Measurements from ENCODE around the gene AGBL1.

AGBL1 gene

DNA sequence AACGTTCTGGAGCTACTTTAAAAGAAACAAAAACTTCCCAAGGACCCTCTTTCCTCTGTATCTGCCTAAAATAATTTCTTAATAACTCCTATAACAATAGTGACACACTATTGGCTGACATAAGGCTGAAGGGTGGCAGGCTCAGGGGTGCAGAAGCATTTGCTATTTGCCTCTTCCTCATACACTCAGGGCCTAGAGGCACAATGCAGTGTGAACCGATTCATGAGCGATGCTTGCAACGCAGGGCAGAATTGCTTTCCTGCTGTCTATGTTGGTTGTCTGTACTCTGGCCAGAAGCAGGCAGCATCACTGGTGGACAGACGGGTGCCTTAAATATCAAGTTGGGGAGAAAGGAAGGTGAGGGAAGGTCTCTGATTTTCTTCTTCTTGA, 157.4 kb downstream of the AGBL1 start:
- DNase-seq (ENCODE audit: low spot score) = no peak

DNA sequence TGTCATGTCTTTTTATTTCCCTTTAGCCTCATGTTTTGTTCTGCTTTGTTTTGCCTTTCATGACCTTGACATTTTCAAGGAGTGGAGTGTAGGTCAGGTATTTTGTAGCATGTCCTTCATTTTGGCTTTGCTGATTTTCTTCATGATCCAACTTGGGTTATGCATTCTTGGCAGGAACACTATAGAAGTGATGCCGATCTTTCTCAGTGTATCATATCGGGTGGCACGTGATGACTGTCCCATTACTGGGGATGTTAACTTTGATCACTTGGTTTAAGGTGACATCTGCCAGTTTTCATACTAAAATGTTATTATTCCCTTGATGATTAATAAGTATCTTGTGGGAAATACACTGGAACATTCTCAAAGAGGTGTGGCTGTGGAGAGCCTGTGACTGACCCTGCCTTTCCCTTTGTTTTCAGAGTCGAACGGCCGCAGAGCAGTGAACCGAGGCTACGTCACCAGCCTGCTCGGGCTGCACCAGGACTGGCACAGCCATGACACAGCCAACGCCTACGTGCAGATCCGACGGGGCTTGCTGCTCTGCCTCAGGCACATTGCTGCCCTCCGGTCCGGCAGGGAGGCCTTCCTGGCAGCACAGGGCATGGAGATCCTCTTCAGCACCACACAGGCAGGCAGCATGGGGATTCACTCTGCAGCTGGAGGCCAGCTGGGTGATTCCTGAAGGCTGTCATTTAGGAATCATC, 167.7 kb downstream of the AGBL1 start:
- no peak for DNase-seq (ENCODE audit: low spot score)

DNA sequence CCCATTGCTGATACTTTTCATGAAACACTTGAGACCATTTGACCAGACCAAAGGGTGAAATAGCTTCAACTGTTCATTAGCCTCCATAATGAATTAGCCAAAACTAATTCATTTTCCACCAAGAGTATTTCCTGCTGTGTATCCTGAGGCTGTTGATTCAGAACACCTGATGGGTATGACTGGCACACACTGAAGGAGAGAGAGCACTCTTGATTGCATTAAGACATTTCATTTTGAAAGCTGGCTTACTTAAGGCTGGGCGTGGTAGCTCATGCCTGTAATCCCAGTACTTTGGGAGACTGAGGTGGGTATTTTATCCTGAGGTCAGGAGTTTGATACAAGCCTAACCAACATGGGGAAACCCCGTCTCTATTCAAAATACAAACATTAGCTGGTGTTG, 175.6 kb downstream of the AGBL1 start:
- DNase-seq (ENCODE audit: low spot score) = no peak

DNA sequence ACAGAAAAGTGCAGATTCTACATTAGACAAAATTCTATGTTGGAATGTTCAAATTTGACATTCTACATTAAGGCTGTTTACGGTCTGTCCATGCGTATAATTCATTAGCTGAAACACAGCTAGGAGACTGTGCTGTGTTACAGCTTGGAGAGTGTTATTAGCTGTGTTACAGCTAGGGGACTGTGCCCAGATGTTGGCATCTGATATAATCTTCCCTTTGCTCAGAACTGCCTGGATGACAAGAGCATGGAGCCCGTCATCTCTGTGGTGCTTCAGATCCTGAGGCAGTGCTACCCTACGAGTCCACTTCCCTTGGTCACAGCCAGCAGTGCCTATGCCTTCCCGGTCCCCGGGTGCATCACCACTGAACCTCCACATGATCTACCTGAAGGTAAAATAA, 177.0 kb downstream of the AGBL1 start:
- DNase-seq (ENCODE audit: low spot score) = no peak

DNA sequence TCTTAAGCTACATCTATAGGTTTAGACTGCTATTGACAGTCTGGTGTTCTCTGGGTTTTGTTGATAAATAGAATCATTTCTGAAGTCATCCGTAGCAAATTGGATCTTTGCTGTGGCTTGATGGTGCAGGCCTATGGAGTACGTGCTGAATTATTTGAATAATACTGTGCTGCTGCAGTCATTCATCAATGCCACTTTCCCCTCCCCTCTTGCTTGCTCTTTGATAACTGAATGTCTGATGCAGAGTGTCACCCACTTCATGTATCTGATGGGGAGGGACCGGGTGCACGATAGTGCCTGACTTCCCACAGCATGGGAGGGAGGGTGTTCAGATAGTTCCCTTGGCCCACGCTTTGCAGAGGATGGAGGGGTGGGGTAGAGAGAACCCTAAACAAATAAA, 179.9 kb downstream of the AGBL1 start:
- DNase-seq (ENCODE audit: low spot score) = no peak

DNA sequence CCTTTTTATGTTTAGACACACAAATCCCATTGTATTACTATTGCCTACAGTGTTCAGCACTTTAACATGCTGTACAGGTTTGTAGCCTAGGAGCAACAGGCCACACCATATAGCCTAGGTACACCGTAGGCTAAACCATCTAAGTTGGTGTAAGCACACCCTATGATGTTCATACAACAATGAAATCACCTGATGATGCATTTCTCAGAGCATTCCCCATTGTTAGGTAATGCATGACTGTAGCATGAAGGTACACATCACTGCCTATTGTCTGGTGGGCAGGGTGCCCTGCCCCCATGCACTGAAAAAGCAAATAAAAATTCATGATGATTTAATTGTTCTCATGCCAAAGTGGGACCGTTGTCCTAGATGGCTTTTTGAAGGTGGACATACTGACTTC, 183.6 kb downstream of the AGBL1 start:
- no peak for DNase-seq (ENCODE audit: low spot score)

DNA sequence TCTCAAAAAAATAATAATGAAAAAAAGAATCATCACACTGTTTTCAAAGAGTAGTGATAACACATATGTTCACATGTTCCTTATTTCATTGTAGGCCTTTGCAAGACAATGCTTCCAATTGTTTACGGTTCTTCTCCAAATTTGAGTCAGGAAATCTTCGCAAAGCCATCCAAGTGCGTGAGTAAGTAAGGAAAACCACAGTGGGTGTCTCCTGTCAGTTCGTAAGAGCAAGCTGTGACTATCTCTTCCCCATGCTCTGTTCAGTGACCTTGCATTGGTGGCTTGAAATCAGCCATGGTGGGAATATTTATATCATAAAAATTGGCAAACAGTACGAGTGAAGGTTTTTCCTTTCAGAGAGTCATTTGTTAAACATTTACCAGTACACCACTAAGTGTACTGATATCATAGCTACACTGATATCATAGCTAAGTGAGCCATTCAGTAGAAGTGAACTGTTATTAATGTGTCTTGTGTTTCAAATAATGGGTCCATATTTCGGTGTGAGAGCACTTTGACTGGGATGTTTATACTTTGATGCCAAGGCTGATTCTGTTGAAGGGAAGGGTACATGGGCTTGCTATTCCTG, 187.3 kb downstream of the AGBL1 start:
- DNase-seq (ENCODE audit: low spot score) = no peak

DNA sequence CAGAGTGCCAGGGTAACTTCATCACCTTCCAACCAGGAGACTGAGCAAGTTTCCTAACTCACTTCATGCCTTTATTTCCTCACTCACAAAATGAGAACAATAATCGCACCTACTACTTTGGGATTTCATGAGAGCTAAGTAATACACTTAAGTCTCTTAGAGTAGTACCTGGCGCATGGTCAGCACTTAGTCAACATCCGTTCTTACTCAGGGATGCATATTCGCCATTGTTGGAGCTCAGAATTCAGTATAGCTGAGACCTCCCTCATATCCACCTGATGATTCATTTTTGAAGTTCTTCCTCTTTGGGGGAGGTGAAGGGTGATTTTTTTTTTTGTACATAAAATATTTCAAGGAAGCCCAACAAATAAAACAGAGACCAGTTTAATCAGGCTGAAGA, 188.2 kb downstream of the AGBL1 start:
- DNase-seq (ENCODE audit: low spot score) = no peak

DNA sequence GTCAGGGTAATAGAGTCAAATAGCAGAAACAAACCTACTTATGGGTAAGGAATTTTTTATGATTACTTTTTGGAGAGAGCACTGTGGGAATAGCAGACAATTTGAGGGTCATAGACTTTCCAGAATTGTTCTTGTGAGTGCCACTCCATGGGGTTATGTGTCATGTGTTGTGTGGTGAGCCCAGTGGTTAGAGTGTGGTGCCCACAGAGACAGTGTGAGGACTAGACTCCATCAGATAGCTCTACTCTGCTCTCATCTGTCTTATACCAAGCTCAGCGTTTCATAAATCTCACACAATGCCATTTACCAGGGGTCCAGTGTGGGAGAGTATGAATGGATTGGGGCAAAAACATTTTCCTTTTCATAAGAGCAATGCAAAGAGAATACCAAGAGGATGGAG, 188.9 kb downstream of the AGBL1 start:
- no peak for DNase-seq (ENCODE audit: low spot score)

DNA sequence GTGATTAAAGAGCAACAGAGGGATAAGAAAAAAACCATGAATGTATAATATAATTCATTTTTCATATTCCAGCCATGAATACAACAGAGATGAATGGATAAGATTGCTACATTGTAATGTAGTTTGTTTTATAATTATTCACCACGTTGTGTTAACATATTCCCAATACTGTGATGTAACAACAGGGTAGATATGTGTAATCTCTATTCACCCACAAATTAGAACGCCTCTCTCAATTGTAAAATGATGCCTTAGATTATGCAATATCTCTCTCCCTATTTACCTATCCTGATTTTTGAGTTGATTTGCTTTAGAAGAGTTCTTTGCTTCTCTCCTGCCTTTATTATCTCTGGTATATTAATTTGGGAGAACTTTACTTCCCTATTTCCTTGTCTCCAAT, 193.6 kb downstream of the AGBL1 start:
- DNase-seq (ENCODE audit: low spot score) = no peak

DNA sequence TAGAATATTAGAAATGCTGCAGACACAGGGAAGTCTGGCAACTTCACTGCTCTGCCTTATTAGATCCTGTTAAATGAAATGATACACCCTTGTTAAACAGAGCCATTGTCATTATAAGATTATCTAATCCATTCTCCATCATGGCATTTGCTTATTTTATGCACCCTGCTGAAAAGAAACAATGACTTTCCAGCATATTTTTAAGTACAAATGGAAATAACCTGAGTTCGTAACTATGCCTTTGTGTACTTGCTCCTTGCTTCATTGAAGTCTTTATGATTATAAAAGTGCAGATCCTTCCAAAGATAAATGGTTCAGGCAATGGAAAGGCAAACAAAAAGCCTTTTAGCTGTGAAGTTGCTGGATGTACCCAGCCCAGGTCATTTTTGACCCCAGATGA, 195.7 kb downstream of the AGBL1 start:
- DNase-seq (ENCODE audit: low spot score) = no peak

DNA sequence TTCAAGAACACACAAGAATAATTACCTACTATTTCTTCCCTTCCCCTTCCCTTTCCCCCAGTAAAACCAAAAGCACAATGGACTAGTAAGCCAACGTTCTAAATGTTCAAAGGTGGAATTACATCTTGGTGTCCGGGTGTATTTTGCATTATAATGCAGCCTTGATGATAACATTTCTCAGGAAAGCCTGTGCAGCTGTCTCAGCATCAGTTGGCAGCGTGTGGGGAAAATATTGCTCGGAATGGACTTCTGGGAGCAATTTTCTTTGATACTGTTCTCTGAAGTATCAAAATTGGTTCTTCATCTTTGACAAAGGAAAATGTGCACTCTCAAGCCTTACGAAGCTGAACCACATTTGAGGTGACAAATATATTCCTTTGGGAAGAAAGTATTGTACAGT, 198.9 kb downstream of the AGBL1 start:
- no peak for DNase-seq (ENCODE audit: low spot score)

DNA sequence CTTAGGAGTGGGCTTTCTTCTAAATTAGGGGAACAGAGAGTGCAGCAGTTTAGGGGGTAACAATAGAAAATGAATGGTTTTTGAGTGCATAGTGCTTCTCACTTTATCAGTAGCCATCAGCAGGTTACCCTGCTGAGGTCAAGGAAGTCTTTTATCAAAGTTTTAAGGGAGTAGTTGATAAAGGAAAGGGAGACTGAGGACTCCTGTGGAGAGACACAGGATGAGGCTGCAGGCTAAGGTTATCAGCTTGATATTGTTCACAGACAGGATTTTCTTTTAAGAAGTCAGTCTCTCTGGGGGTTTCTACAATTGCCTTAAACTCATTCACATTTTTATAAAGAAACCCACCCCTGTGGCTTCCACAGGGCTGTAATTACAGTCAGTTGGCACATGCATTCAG, 205.0 kb downstream of the AGBL1 start:
- no peak for DNase-seq (ENCODE audit: low spot score)

DNA sequence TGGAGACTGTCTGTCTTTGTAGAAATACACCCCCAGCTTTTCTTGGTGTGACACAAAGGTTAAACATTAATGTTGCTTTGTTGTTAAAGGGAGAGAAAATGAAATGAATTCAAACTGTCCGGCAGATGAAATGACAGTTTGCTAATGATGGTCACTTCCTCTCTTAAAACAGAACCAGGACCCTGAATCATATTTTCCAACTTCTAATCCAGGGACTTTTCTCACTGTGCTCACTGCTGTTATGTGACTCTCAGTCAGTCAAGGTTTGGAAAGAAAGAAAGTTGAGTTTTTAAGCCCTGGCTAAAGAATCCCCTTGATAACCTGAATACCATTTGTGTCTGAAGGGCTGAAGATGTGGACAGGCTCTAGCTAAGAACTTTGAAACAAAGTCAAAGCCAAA, 215.8 kb downstream of the AGBL1 start:
- no peak for DNase-seq (ENCODE audit: low spot score)

DNA sequence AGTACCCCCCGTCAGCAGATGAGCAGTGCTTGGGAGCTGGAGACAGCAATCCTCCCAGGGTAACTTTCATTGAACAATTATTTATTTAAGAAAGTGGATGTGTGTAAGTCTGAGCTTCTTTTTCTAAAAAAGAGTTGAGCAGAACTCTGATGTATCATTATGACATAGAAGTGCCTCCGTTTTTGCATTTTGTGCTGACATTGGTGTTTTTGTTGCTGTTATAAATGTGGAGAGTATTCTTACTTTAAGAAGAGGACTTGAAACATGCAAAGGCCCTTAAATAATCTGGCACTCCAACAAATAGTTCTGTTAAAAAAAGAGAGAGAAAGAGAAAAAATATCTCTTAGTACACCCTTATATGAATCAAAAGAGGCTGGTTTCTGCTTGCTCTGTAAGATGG, 217.1 kb downstream of the AGBL1 start:
- DNase-seq (ENCODE audit: low spot score) = no peak

DNA sequence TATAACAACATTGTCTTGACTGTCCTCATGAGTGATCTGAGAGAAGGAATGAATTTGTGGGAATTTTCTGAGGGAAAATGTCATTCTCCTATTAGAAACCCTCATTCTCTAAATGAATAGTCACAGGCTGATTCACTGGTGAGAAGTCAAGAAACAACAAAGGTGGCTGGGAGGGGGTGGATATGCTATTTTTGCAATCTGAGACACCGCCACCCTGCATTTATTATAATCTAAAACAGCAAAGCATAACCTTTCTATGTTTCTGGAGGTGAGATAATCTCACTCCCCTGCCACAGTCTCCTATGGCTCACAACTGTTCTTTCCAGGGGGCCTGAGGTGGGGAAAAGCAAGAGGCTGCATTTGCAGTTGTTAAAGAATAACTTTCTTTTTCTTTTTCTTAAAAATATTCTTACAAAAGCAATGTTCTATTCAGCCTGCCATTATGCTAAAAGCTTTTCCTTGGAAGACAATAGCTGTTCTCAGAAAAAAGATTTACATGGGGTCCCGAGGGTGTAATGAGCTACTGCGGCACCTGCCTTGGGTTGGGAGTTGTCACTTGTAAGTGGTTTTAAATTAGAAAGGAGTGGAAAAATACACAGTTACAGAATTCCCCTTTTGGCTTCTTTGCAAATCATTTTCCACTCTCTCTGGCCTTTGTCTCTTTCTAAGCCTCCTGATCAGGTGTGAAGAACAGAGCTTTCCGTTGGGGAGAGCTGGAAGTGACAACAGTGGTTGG, 220.9 kb downstream of the AGBL1 start:
- no peak for DNase-seq (ENCODE audit: low spot score)

DNA sequence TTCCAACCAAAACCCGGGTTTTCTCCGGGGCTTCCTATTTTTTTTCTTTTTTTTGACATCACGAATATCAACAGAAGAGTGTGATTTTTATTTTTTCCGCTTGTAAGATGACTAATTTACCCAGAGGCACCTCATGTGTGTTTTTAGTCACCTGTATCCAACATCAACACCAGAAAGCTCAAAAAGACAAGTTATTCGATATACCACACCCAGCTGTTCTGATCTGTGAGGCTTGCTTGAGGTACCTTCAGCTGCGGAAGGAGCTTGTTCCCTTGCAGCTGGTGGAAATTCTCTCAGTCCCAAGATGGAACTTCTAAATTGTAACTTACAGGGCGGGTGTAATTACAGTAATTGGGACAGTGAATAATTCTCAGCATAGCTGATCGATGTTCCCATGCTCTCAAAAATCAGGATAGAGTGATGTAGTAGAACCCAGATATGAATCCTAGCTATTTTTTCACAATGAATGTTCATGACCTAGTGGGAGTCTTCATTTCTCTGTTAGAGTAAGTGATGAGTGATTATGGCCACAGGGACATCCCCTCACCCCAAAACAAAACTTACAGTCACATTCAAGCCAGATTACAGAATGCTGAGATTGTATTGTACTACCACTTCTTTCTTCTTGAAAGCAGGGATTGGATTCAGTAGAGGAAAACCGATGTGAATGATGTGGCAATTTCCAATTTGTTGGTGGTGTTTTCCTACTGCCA, 232.1 kb downstream of the AGBL1 start:
- no peak for DNase-seq (ENCODE audit: low spot score)

DNA sequence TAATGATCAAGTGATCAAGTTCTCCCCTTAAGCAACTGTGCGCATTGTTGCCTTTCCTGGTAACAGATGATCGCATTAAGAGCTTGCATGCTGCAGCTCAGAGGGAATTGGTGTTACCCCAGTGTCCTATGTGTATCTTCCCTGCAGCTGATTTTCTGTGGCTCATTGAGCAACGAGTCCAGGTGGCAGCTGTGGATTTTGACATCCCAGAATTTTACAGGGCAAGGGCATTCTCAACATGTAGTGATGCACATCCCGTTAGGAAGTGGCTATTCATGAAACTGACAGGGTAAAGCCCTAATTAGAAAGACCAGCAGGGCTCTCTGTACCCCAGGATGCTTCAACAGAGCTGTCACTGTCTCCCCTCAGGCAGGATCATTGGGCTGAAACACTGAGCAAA, 232.8 kb downstream of the AGBL1 start:
- no peak for DNase-seq (ENCODE audit: low spot score)

DNA sequence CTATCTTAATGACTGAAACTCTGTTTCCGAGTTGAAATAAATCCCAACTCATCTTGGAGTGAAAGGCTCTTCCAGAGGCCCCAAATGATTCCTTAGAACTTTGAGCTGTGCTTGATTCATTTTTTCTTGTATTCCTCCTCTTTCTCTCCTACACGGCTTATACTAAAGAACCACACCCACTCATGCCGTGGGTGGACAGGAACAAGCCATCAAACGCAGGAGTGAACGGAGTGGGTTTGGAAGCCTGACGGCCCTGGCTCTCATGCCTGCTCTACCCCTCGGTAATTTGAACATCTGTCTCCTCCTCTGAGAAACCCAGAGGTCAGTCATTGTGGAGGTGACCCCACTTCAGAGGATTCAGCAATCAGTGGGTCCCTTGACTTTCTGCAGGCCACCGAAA, 236.5 kb downstream of the AGBL1 start:
- DNase-seq (ENCODE audit: low spot score) = no peak

DNA sequence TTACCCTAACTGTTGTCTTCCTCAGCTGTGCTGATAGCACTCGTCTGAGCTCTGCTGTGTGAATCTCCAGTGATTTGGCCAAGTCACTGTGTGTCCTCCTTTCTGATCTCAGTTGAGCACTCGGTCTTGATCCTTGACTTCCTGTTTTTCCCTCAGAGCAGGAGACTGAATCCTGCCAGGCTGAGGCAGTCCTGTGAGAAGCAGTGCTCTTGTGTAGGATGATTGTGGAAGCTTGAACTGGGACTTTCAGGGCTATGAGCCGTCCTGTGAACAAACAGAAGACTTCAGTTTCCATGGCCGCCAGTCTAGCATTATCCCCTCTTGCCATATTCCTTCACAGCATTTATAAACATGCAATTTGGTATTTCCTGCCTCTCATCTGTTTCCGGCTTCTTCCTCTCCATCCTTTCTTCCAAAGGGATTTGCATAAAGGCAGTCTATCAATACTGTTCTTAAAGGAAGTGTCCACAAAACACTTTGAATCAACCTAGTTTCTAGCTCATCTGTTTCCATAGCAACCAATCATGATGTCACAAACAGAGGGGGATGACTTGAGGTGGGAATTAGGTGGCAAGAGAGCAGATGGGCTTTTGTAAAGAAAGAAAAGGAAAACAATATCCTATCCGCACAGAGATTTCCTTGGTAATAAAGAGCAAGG, 237.2 kb downstream of the AGBL1 start:
- DNase-seq (ENCODE audit: low spot score) = no peak

DNA sequence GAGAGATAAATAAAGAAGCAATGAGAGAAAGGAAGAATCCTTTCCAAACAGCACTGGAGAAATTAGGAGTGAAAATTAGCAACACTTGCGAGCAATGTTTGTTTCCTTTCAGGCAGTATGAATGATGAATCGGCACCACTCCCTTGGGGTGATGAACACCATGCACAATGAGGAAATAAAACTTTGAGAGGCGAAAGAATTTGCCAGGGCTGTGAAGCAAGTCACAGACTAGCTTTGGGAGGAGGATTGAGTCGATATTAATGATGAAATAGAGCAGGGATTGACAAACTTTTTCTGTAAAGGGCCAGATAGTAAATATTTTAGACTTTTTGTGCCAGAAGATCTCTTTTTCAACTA, 237.7 kb downstream of the AGBL1 start:
- no peak for DNase-seq (ENCODE audit: low spot score)

DNA sequence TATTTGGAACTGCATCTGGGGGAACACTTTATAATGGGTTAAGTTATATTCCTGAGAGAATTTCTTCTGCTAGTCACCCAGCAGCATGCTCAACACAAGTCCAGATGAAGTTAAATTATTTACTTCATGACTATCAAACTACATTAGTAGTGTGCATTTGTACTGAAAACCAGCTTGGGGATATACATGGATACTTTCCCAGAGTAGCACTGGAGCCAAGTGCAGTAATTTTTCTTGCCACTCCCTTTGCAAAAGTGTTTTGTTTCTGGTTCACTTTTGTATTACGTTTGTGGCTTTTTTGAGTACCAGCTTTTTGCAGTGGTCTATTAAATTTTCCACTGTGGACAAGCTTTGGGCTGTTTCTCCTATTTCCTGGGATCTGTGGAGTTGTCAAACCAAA, 243.0 kb downstream of the AGBL1 start:
- no peak for DNase-seq (ENCODE audit: low spot score)
